K562 treated with DMSO at 1 percent for 48 hours (cell line): ENCODE results near the gene CD36. TPM values are rescaled to one million over a fixed set of nuclear protein-coding genes. Genes with fewer than 3 reads are reported as not detected.

Source experiments
- total RNA-seq: library from RNA; unstranded; fragments of 300-600 nt; gene quantifications from 2 replicates; pipeline ENCODE4 v1.2.3, GENCODE V29; 2022; ENCODE audit warnings: low replicate concordance; ENCODE audit errors: extremely low read depth

CD36 gene
- total RNA-seq, result not detected in 2 replicates

DNA sequence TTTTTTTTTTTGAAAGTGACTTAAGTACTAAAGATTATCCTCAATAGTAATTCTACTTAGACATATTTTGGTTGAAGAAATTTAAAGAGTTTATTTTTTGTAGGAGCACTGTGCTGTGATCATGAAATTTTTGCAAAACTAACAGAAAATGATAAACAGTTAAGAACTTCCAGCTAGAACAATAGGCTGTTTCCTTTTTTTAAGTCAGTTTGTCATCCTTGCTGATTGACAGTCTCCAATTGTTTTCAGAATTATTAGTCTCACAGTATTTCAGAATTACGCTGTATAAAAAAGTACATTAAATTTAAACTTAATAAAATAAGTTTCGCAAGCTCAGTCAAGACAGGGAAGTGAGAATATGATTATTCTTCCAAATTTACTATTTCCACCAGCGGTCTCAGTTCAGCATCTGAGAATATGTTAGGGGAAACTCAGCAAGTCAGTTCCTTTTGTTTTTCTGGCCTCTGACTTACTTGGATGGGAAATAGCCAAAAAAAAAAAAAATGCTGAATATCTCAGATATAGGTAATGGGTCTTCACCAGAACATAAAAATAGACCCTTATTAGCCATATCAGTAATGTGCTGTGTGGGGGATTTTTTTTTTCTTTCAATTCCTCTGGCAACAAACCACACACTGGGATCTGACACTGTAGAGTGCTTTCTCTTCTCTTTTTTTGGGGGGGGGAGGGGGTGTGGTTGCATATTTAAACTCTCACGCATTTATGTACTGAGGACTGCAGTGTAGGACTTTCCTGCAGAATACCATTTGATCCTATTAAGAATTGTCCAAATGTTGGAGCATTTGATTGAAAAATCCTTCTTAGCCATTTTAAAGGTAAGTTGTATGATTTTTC lies at the start of gene CD36:
CD36 (plus strand) TSS at position 732 of the 855 bp plus-strand sequence. CDS start 8,099 bp downstream, outside the sequence.

Other genes starting within 250 kb of the CD36 start
- not detected in 2 replicates for gene GNAT3, start 126.6 kb upstream of the CD36 start, total RNA-seq